Measurements from ENCODE around the gene CASP12.

GRCh38 chr11:104852811-104853210 is 45.4 kb downstream of the CASP12 start:
- TF ChIP-seq CTCF (conservative IDR thresholded peaks at IDR 0.05; ENCODE audit: low read depth in 2 of 2) (no peak), JUNB (IDR thresholded peaks at IDR 0.05; ENCODE audit: unreplicated experiment) (no peak), EZH2 (IDR thresholded peaks at IDR 0.05; ENCODE audit: low read depth, unreplicated experiment) (no peak), REST (IDR thresholded peaks at IDR 0.05; ENCODE audit: unreplicated experiment) (no peak), EZH2phosphoT487 (IDR thresholded peaks at IDR 0.05; ENCODE audit: unreplicated experiment) (no peak)
- TF ChIP-seq, protein P1, sequence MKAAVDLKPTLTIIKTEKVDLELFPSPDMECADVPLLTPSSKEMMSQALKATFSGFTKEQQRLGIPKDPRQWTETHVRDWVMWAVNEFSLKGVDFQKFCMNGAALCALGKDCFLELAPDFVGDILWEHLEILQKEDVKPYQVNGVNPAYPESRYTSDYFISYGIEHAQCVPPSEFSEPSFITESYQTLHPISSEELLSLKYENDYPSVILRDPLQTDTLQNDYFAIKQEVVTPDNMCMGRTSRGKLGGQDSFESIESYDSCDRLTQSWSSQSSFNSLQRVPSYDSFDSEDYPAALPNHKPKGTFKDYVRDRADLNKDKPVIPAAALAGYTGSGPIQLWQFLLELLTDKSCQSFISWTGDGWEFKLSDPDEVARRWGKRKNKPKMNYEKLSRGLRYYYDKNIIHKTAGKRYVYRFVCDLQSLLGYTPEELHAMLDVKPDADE (IDR thresholded peaks at IDR 0.05), result no peak

Measured in GM23338 (cell line).